GM12891 (cell line): ENCODE results near the gene EVA1A.

Experiments used
- DNase-seq: peaks from one replicate; pipeline ENCODE4 v3.0.0; 2011; ENCODE audit warnings: low spot score; ENCODE audit not compliant: insufficient read length
- FAIRE-seq: peaks from 2 replicates; lab custom pipeline; 2011; peaks lifted over from hg19 to GRCh38; lab: Jason Lieb, UNC
- PAX5 ChIP-seq: IDR thresholded peaks from 2 replicates; pipeline ENCODE4 v1.6.1; 2011; ENCODE audit warnings: low read length, moderate library complexity, mild to moderate bottlenecking; ENCODE audit not compliant: insufficient read depth, severe bottlenecking
- POLR2A ChIP-seq: IDR thresholded peaks from 2 replicates; pipeline ENCODE4 v1.6.1; 2011; ENCODE audit warnings: low read depth, low read length, control low read depth
- POLR2AphosphoS5 ChIP-seq: IDR thresholded peaks from 2 replicates; pipeline ENCODE4 v1.6.1; 2011; ENCODE audit warnings: low read depth, low read length, control low read depth
- POU2F2 ChIP-seq: IDR thresholded peaks from 2 replicates; pipeline ENCODE4 v1.6.1; 2011; ENCODE audit warnings: low read depth, mild to moderate bottlenecking, control low read depth, low read length, moderate library complexity
- SPI1 ChIP-seq: IDR thresholded peaks from 2 replicates; pipeline ENCODE4 v1.6.1; 2011; ENCODE audit warnings: low read depth, low read length, control low read depth
- TAF1 ChIP-seq: IDR thresholded peaks from 2 replicates; pipeline ENCODE4 v1.6.1; 2011; ENCODE audit warnings: low read depth, low read length, control low read depth

Gene EVA1A

GRCh38 chr2:75589391-75590105 lies 28.8 kb upstream of the EVA1A start:
- no peak for DNase-seq
- no peak for FAIRE-seq
- TF ChIP-seq POU2F2, result no peak
- no peak for TF ChIP-seq TAF1
- no peak for TF ChIP-seq SPI1
- no peak for TF ChIP-seq POLR2A
- no peak for TF ChIP-seq PAX5
- TF ChIP-seq POLR2AphosphoS5, result no peak

GRCh38 chr2:75587954-75588587 lies 27.3 kb upstream of the EVA1A start:
- FAIRE-seq (no peak), DNase-seq (no peak)
- TF ChIP-seq POLR2A (no peak), TAF1 (no peak), SPI1 (no peak), POU2F2 (no peak)

GRCh38 chr2:75586971-75587370 lies 26.2 kb upstream of the EVA1A start:
- FAIRE-seq, result no peak
- DNase-seq, result no peak
- TF ChIP-seq TAF1 (no peak), POU2F2 (no peak), SPI1 (no peak), POLR2AphosphoS5 (no peak), PAX5 (no peak), POLR2A (no peak)

- DNase-seq (no peak), FAIRE-seq (no peak)
- TF ChIP-seq POLR2A (no peak), PAX5 (no peak), SPI1 (no peak), POU2F2 (no peak)
These were observed 22.1 kb upstream of the EVA1A start for GRCh38 chr2:75582840-75583239.

- DNase-seq (no peak), FAIRE-seq (no peak)
- no peak for TF ChIP-seq TAF1
- TF ChIP-seq POU2F2, result no peak
- TF ChIP-seq POLR2A, result no peak
These were observed 19.9 kb upstream of the EVA1A start for GRCh38 chr2:75580606-75581005.

- DNase-seq (no peak), FAIRE-seq (no peak)
- TF ChIP-seq PAX5 (no peak), POLR2AphosphoS5 (no peak), SPI1 (no peak), POU2F2 (no peak), POLR2A (no peak), TAF1 (no peak)
These were observed 19.4 kb upstream of the EVA1A start for GRCh38 chr2:75580156-75580555.

GRCh38 chr2:75579186-75579585 lies 18.4 kb upstream of the EVA1A start:
- no peak for FAIRE-seq
- TF ChIP-seq POU2F2 (no peak), PAX5 (no peak), POLR2AphosphoS5 (no peak), POLR2A (no peak), SPI1 (no peak), TAF1 (no peak)
- DNase-seq, result no peak

- no peak for FAIRE-seq
These were observed 16.5 kb upstream of the EVA1A start for GRCh38 chr2:75577280-75577679.

GRCh38 chr2:75574106-75574505 lies 13.4 kb upstream of the EVA1A start:
- FAIRE-seq, result no peak
- DNase-seq, result no peak
- TF ChIP-seq POU2F2 (no peak), TAF1 (no peak), POLR2AphosphoS5 (no peak), SPI1 (no peak), PAX5 (no peak), POLR2A (no peak)

More at GRCh38 chr2:75577280-75577679, 16.5 kb upstream of the EVA1A start:
- no peak for DNase-seq
- TF ChIP-seq PAX5, result no peak

- DNase-seq (no peak), FAIRE-seq (no peak)
- no peak for TF ChIP-seq PAX5
- TF ChIP-seq POU2F2, result no peak
- TF ChIP-seq TAF1, result no peak
- no peak for TF ChIP-seq SPI1
- no peak for TF ChIP-seq POLR2A
- TF ChIP-seq POLR2AphosphoS5, result no peak
These were observed 12.6 kb upstream of the EVA1A start for GRCh38 chr2:75573145-75573878.

- TF ChIP-seq PAX5 (no peak), POLR2A (no peak), POLR2AphosphoS5 (no peak), POU2F2 (no peak), TAF1 (no peak), SPI1 (no peak)
- DNase-seq, result no peak
- FAIRE-seq, result no peak
These were observed 11.1 kb upstream of the EVA1A start for GRCh38 chr2:75571730-75572430.
